Measurements from ENCODE around the gene PIK3C3.
A peak's percentile ranks its signal among the peaks of the same experiment; 100 is the strongest.
"Not testable (repeated sequence)": the region's sequence is repeated elsewhere in the genome, so short reads cannot be mapped to it uniquely, and the experiment has no call there.

The PIK3C3 gene

GRCh38 chr18:42025974-42026625, 71.1 kb downstream of the PIK3C3 start:
- no peak for DNase-seq

- peak; percentile 3 to 47 for DNase-seq
These were observed 73.3 kb downstream of the PIK3C3 start for GRCh38 chr18:42028247-42028832.

- DNase-seq: no peak
These were observed 74.1 kb downstream of the PIK3C3 start for GRCh38 chr18:42029092-42029491.

GRCh38 chr18:42030586-42031182, 75.7 kb downstream of the PIK3C3 start:
- no peak for DNase-seq

- DNase-seq: no peak
These were observed 77.4 kb downstream of the PIK3C3 start for GRCh38 chr18:42032447-42032846.

- DNase-seq: no peak
These were observed 78.2 kb downstream of the PIK3C3 start for GRCh38 chr18:42033137-42033810.

- DNase-seq: no peak
These were observed 83.9 kb downstream of the PIK3C3 start for GRCh38 chr18:42038936-42039335.

- no peak for DNase-seq
These were observed 84.4 kb downstream of the PIK3C3 start for GRCh38 chr18:42039396-42039795.

GRCh38 chr18:42041793-42042192, 86.8 kb downstream of the PIK3C3 start:
- no peak for DNase-seq

GRCh38 chr18:42045346-42045745, 90.3 kb downstream of the PIK3C3 start:
- DNase-seq: no peak

GRCh38 chr18:42047721-42048120, 92.7 kb downstream of the PIK3C3 start:
- no peak for DNase-seq

GRCh38 chr18:42048158-42048557, 93.1 kb downstream of the PIK3C3 start:
- no peak for DNase-seq

GRCh38 chr18:42049536-42049935, 94.5 kb downstream of the PIK3C3 start:
- DNase-seq: not testable (repeated sequence)

- no peak for DNase-seq
These were observed 96.4 kb downstream of the PIK3C3 start for GRCh38 chr18:42051411-42051810.

GRCh38 chr18:42052122-42052708, 97.2 kb downstream of the PIK3C3 start:
- DNase-seq: peak in 1 of 2 donors; percentile 80

GRCh38 chr18:42053188-42053781, 98.3 kb downstream of the PIK3C3 start:
- DNase-seq: peak; percentile 49 to 80

GRCh38 chr18:42064109-42064508, 109.1 kb downstream of the PIK3C3 start:
- no peak for DNase-seq

GRCh38 chr18:42067518-42067917, 112.5 kb downstream of the PIK3C3 start:
- DNase-seq: no peak

- no peak for DNase-seq
These were observed 113.0 kb downstream of the PIK3C3 start for GRCh38 chr18:42068030-42068429.

GRCh38 chr18:42069036-42069435, 114.0 kb downstream of the PIK3C3 start:
- DNase-seq: no peak

GRCh38 chr18:42072407-42072806, 117.4 kb downstream of the PIK3C3 start:
- no peak for DNase-seq

- DNase-seq: no peak
These were observed 119.7 kb downstream of the PIK3C3 start for GRCh38 chr18:42074704-42075103.

GRCh38 chr18:42078711-42079110, 123.7 kb downstream of the PIK3C3 start:
- DNase-seq: no peak

Measured in hippocampal formation (tissue), 2 donors.